ENCODE data around the gene MBD5.
"Not testable (repeated sequence)": the region's sequence is repeated elsewhere in the genome, so short reads cannot be mapped to it uniquely, and the experiment has no call there.

The MBD5 gene

DNA sequence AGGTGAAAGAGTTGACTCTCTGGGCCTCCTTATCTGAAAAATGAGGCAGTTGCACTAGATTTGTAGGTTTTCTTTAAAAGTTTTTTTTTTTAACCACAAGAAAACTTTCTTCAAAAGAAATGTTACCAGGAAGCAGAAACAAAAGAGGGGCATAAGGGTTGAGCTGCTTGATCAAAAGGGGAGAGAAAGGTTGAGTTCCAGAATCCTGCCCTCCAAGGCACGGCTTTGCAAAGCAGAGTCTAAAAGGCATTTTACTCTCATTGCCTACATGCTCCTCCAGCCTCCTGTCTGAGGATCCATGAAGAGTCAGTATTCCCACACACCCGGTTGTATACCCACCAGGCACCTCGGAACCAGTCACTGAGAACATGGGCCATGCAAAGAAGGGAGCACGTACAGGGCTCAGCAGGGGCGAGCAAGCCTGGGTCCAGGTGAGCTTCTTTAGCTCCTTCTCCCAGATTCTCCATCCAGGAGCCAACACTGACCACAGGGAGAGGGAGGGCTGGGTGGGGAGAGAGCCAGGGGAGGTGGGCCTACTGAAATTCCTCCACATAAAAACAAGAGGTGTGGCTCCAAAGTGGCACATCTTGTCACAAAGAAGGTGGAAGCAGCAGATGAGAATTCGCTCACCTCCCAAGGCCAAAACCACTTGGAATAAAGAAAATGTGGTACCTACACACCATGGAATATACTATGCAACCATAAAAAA lies 507.6 kb downstream of the MBD5 start:
- no peak for DNase-seq

DNA sequence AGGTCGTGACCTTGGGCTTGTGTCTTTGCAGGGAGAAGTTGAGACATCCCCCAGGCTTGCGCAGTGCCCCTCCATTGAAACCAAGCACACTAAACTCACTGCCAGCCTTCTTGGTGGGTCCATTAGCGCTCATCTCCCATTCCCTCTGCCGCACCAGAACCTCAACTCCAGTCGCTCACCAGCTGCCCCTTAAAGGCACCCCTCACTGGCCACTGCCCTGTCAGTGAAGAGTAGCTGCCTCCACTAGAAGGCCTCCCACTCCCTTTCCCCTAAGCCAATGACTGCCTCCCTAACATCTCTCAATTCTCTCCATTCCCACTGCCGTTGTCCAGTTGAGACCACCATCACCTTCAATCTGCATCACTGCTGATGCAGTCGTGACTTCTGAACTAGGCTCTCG lies 508.9 kb downstream of the MBD5 start:
- no peak for DNase-seq

DNA sequence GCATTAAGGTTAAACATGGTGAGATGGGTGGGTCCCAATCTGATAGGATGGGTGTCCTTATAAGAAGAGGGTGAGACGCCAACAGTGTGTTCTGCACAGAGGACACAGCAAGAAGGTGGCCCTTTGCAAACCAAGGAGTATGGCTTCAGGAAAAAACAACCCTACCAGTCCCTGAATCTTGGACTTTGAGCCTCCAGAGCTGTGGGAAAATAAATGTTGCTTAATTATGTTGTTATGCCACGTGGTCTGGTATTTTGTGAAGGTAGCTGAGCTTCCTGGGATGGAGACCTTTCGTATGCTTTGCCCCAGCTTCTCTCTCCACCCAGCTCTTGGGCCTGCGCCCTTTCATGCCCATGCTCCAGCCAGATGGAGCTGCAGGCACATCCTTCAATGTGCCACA lies 509.5 kb downstream of the MBD5 start:
- DNase-seq: no peak

DNA sequence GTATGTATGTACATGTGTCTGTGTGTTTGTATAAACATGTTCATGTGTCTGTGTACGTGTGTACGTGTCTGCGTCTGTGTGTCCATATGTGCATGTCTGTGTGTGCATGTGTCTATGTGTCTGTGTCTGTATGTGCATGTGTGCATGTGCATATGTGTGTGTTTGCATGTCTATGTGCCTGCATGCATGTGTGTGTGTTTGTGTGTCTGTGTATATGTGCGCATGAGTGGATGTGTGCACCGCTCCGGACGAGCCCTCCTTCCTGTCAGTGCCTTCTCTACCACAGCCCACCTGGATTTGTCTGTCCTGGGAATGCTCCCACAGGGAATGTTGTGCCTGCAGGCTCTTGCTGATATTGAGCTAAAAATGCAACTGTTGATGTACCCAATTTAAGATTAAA lies 510.3 kb downstream of the MBD5 start:
- DNase-seq: no peak

DNA sequence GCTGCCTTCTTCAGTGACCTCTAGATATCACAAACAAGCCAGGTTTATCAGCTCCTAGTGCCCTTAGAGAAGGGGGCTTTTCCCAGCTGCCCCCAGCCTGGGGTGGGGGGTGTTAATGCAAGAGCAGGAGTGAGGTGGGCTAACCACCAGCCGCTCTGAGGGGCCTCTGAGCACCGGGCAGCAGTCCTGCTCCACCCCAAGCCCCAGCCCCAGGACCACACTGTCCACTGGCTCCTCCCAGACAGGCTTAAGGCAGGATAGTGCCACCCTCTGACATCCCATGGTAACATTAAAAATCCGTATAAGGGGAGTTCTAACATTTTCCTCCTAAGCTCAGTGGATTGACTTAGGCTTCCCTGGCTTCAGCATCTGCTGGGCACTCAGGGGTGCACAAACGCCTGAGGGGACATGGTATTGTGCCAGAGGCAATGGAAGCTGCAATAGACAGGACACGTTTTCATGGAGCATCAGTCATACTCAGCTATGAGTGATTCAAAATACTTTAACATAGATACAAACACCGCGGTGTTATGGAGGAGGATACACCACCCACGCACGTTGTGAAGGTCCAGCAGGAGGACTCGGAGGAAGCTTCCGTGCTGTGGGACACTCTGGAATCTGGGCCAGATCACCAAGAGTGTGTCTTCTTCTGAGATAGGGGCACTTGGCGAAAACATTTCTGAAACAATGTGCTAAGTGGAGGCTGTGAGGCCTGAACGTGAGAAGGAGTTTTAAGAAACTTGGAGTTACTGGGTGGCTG lies 511.0 kb downstream of the MBD5 start:
- no peak for DNase-seq

DNA sequence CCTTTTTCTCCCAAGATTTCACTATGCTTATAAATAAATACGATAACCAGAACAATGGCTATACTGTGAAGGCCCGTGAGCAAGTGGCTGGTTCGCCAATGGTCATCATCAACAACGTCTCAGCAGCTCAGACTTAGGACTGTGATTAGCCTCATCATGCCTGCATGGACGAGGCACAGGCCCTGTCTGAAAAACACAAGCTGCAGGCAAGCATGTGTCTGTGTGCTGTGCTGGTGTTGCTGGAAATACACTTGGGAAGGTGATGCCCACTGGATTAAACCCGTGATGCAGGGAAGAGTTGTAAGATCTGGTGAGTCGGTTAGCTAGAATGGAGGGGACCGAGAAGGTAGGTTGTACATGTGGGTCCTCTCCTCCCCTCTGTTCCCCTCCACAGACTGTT lies 512.1 kb downstream of the MBD5 start:
- DNase-seq: no peak

DNA sequence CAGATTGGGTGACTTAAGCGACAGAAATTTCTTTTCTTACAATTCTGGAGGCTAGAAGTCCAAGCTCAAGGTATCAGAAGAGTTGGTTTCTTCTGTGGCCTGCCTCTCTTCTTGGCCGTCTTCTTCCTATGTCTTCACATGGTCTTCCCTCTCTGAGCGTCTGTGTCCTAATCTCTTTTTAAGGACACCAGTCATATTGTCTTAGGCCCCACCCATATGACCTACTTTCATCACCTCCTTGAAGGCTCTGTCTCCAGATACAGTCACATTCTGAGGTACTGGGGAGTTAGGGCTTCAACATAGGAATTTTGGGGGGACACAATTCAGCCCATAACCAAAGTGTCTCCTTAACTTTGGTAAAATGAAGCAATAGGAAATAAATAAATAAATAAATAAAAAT lies 512.8 kb downstream of the MBD5 start:
- DNase-seq: no peak

DNA sequence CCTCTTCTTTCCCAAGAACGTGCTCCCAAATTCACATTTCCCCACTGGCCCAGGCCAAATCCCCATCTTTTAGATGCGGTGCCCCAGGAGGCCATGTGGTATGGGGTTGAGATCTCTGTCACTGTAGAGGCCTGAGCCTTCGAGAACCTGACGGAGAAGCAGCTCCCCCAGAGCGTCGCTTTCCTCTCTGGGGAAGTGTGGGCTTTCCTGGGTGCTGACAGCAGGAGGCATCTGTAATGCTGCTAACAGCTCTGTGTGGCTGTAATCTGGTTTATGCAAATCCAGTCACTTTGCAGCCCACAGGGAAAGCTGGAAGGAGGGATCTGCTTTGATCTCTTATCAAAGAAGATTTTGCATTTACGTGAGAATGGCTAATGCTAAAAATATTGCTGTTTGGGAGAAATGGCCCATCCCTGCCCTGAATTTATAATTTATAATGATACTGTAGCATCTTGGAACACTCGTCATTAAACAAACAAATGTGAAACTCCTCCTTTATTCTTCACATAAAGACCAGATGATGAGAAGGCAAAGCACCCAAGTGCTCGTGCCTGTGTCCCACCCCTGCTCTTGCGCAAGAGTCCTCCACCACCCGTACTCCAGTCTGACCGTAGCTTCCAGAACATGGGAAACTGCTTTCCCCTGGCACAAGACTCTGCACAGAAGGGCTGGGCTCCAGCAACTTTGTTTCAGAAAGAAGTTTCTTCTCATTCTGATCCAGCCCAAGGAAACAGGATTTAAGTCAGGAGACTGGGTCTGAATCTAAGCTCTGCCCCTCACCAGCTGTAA lies 513.7 kb downstream of the MBD5 start:
- DNase-seq: no peak

DNA sequence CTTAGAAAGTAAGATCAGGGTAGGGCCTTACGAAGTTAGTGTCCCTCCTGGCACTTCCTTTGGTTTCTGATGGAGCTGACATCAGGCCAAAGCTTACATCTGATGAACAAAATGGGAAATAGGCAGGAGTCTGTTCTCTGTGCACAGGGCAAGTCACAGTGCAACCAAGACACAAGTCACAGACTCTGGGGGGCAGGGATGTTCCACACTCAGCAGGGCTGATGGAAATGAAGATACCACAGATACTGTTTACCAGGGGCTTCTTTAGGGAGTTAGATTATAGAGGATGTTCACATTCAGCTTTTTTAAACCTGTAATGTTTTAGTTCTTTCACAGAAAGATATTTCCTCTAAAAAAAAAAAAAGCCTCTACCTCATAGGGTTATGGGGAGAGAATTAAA lies 517.5 kb downstream of the MBD5 start:
- DNase-seq: no peak

DNA sequence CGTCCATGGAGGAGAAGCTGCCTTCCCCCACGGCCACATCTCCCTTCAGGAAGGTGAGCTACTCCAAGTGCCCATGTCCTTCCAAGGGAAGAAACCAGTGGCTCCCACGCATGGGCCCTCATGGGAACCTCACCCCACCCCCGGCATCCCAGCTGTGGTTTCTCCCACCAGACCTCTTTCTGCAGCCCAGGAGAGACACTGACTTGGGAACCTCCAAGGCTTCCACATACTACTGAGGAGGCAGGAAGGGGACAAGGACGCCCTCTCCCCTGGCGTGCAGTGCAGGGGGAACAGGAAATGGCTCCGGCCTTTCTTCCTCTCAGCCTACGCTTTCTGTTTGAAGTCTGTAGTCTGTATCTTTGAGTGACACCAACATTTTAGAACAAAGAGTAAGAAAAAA lies 519.1 kb downstream of the MBD5 start:
- no peak for DNase-seq

DNA sequence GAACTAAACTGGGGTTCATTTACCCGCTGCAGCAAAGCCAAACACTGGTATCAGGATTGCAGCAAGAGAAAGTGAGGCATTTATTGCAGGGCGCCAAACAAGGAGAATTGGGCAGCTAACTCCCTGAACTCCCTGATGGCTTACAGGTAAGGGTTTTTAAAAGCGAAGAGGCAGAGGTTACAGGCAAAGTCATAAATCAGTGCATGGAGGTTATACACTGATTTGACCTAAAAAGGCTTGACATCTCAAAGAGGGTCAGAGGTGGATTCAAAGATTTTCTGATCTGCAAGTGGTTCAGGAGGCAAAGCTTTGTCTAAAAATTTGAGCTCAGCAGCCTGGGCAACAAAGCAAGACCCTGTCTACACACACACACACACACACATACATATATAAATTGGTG lies 520.9 kb downstream of the MBD5 start:
- DNase-seq: no peak

DNA sequence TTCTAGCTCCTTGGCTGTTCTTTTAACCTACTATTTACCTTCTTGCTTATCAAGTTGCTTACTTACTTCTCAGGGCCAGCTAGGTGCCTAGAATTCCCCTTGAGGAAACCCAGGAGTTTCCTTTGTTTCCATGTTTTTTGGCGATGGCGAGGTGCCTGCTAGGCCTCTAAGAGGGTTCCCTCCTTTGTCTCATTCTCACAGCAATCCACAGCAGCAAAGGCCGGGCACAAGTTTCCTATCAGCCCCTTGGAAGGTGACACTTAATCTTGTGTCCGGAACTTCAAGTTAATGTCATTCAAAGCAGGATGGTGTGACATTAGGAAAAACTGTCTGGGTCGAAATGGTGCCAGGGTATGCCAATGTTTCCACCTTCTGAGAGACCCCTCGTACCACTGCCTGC lies 521.7 kb downstream of the MBD5 start:
- DNase-seq: no peak

DNA sequence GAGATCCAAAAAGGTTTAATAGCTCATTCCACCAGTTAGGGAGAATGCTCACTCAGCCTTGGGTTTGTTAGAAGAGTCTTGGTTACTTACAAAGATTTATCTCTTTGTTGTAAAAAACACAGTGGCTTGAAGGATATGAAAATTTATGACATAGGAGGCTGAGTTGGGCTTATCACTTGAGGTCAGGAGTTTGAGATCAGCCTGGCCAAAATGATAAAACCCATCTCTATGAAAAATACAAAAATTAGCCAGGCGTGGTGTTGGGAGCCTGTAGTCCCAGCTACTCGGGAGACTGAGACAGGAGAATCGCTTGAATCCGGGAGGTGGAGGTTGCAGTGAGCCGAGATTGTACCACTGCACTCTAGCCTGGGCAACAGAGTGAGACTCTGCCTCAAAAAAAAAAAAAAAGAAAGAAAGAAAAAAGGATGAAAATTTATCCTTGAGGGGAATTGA lies 522.2 kb downstream of the MBD5 start:
- not testable (repeated sequence) for DNase-seq

DNA sequence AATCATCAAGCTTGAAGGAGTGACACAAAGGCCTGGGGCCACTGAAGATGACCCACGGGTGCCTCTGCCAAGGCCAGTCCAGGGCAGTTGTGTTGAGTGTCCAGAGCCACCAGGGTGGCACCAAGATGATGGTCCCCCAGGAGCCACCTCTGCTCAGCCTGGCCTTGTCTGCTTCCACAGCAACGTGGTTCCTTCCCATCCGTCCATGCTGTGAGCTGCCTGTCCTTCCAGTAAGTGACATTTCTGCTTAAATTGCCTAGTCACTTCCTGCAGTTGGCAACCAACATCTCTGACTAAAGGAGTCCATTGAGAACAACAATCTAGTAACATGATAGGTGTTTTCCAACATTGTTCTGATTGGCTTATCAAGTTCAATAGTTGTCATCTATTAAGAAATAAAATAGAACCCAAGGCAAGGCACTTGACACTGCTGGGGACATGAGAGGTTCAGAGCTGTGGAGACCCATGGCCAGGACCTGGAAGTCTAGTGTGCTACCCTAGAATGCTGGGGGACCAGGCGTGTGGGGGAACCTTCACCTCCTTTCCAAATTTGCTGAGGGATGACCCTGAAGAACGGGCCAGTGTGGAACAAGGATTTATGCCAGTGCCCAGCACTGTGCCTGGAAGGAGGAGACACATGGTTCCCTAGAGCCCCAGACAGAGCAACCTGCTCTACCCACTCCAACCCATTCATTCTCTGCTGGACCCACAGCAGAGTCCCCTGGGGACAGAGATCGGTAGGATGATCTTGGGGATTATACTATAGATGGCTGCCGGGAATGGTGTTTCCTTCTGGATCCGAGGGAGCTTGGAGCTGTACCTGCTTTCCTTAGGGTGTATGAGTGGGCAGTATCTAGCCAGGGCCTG lies 524.7 kb downstream of the MBD5 start:
- DNase-seq: no peak

DNA sequence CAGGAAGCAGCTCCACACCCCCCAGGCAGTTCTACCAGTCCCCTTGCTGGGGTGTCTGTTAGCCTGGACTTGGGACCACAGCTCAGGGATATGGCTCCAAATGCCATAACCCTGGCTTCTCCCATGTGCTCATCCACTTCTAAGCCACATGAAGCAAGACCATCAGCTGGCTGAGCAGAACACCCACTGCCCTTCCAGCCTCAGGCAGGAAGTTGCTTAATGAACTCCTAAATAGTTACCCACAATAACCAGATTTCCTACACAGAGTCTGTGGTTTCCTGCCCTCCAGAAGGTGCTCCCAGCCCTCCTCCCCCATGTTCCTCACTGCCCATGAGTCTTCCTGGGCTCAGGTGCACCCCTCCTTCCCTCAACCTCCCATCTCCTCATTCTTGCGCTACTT lies 525.4 kb downstream of the MBD5 start:
- DNase-seq: no peak

DNA sequence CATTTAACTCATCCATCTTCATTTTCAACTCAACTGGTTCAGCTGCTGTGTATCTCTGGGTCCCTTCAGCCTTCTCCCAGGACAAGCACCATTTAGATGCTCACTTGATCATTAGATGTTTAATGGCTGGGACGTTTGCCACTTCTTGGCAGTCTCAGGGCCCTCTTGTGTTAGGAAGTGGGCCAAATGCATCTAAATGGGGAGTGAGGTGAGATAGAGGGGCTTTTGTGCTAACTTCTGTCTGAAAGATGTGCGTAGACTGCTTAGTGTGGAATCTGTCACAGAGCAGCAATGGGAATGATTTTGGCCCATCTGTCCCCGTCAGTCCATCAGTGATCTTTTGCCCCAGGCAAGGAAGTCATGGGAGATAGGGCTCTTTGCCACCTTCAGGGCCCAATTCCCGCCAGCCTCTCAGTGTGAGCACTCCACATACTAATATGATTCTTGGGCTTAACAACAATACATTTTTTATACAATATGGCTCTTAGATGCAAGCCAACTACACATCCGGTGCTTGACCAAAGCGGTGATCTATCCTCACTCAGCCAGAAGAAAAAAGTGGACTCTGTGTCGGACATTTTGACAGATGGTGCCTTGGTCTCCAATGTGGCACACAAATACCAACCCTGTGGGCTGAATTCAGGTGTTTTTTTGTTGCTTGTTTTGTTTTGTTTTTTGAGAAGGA lies 528.0 kb downstream of the MBD5 start:
- no peak for DNase-seq

DNA sequence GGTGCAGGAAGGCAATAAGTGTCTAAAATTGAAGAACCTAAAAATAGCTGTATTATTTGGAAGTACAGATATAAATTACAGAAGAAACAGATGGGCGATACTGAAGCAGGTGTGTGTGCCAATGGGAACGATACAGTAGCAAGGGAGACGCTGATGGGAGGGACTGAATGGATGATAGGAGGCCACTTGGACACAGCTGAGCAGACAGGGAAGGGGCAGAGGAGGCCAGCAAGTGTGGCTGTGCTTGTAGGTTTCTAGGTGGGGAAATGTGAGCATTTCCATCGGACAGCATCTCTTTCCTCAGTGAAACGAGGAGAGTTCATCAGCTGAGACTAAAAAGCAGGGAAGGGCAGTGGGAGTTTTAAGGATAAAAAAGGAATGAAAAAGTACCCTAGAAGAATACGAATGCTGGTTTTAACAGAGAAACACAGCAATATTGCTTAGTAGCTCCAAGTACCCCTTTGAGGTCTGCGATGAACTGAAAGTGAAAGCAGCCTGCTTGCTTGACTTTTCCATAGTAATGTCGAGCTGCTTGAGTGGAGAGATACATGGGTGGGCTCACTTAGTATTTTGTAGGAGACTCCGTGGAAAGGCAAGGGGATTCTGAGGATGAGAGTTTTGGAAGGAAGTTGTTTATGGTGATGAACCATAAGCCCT lies 531.9 kb downstream of the MBD5 start:
- DNase-seq: peak; percentile 33

DNA sequence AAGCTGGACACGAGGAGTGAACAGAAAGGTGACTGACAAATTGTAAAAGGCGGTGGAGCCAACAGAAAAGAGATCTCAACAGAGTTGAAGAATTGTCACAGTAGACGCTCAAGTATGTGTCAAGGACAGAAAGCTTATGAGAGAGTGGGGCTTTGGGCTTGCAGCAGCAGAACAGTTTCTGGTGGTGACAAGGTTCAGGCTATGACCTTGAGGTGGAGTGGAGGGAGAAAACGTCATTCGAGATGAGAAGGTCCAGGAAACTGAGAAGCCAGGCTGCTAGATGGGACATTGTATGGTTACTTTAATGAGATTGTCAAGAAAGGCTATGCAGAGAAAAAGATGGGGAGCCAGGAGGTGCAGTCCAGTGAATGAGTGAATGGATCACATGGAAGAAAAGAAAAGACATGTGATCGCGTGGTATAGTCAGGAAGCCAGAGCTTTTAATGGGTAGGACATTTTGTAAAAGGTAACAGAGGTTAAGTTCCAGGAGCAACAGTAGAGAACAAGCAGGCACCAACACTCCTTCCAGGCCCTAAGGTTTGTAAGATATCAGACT lies 532.5 kb downstream of the MBD5 start:
- DNase-seq: no peak

DNA sequence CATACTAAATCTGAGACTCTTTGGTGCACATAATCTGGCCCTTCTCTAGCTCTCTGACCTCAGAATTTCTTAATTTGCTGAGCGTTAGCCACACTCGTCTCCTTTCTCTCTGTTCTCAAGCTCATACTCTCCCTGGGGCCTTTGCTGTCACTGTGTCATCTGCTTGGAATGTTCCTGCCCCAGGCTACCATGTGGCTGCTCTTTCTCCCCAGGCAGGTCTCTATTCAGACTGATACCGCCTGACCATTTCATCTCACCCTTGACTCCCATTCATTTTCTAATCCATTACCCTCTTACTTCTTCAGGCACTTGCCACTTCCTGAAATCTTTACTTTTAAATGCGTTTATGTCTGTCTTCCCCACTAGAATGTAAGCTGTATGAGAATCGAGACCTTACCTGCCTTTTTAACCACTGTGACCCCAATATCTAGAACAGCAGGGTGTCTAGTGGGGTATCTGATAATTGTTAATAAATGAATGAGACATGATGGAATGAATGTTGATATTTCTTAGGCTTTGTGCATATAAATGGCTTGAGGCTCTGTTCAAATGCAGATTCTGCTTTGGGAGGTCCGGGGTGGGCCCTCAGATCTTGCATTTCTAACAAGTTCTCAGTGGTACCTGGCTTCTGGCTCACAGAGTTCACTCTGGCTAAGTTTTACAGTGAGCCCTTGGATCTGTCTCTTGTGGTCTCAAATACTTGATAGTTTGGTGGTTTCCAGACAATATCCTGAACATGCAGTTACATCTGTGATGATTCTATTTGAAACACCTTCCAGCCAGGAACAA lies 533.8 kb downstream of the MBD5 start:
- no peak for DNase-seq

DNA sequence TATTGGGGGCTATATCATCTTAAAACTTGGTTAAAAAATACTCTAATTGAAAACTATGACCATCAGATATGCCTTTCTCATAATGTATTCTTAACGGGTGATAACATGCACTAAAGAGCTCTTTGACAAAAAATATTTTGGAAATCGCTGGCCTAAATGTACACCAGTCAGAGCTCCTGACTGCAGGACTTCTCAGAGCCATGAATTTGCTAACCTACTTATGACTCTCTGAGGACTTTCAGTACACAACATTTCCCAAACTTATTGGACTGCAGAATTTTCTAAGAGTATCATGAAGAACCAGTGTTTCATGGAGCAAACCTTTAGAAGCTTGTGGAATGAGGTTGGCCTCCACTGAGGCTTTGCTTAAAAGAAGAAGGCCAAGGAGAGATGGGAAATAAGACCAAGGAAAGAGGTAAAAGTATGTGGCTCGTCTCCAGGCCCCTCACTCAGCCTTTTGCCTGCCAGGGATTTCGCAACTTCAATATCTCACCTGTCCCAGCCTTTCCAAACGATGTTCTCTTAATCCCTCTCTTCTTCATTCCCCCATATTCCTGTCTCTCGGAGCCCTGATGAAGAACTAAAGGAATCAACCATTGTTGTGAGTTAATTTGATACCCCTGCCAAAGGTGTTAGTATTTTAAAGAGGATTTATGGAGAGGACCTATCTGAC lies 534.9 kb downstream of the MBD5 start:
- no peak for DNase-seq
